ENCODE data around the gene AHSP.
"Not testable (repeated sequence)": the region's sequence is repeated elsewhere in the genome, so short reads cannot be mapped to it uniquely, and the experiment has no call there.

The AHSP gene

DNA sequence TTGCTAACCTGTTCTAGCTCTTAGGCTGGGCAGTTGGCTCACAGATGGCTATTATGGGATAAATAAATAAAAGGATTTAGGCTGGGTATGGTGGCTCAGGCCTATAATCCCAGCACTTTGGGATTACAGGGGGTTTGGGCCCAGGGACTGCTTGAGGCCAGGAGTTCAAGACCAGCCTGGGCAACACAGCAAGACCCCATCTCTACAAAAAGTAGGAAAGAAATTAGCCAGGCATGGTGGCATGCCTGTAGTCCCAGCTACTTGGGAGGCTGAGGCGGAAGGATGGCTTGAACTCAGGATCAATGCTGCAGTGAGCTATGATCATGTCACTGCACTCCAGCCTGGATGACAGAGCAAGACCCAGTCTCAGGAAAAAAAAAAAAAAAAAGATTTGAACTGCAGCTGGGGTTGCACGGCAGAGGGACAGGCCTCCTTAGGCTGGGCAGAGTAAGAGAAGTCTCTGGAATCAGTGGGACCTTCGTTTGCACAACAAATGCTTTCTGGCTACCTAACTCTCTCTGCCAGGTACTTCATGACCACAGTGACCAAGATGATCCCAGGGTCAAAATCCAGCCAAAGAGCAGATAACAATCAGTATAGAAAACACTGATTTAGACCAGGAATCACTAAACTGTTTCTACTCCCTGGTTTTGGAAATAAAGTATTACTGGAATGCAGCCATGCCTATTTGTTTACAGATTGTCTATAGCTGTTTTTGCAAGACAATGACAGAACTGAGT is 26.3 kb upstream of the AHSP start:
- no peak for DNase-seq

DNA sequence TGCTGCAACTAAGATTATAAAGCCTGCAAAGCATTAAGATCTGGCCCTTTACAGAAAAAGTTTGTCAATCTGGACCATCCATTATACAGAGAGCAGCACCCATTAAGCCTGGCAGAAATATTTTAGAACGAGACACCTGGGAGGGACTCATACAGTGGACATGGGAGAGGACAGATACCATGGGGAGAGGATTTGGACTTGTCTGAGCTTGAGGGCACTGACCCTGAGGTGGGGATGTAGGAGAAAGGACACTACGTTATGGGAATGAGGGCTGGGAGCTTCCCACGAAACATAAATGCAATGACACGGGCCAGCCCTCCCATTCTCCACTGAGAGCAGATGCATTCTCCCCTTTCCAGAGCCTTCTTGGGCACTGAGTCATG is 25.7 kb upstream of the AHSP start:
- DNase-seq: no peak

- DNase-seq: no peak
These were observed 24.7 kb upstream of the AHSP start for GRCh38 chr16:31502981-31503380.

DNA sequence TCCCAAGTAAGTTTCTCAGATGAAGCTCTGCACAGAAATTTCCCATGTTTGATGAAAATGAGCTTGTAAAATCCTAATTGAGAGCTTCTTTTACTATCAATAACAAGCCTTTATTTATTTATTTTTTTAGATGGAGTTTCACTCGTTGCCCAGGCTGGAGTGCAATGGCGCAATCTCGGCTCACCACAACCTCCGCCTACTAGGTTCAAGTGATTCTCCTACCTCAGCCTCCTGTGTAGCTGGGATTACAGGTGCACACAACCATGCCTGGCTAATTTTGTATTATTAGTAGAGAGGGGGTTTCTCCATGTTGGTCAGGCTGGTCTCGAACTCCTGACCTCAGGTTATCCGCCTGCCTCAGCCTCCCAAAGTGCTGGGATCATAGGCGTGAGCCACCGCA is 24.1 kb upstream of the AHSP start:
- not testable (repeated sequence) for DNase-seq

DNA sequence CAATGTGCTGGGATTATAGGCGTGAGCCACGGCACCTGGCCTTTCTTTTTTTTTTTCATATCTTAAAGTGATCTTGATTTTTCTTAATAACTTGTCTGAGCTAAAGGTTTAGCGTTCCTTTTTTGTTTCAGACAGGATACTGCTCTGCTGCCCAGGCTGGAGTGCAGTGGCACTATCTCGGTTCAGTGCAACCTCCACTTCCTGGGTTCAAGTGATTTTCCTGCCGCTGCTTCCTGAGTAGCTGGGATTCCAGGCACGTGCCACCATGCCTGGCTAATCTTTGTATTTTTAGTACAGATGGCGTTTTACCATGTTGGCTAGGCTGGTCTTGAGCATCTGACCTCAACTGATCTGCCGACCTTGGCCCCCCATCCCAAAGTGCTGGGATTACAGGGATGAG is 23.5 kb upstream of the AHSP start:
- DNase-seq: no peak

DNA sequence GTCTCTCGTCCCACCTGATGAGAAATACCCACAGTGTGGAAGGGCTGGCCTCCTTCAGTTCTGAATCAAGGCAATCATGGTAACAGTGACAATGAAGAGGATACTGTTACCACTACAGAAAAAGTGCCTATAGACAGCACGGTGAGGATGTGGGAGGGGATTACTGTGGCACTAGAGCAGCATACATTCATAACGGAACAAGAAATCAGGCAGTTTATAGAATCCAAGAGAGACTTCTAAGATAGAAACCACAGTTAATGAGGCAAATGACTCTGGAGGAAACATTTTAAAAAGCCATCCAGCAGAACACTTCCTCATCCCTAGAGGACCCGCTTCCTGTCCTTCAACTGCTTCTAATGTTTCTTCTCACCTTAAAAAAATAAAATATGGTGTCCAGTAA is 22.2 kb upstream of the AHSP start:
- no peak for DNase-seq

- DNase-seq: no peak
These were observed 20.1 kb upstream of the AHSP start for GRCh38 chr16:31507617-31507928.

DNA sequence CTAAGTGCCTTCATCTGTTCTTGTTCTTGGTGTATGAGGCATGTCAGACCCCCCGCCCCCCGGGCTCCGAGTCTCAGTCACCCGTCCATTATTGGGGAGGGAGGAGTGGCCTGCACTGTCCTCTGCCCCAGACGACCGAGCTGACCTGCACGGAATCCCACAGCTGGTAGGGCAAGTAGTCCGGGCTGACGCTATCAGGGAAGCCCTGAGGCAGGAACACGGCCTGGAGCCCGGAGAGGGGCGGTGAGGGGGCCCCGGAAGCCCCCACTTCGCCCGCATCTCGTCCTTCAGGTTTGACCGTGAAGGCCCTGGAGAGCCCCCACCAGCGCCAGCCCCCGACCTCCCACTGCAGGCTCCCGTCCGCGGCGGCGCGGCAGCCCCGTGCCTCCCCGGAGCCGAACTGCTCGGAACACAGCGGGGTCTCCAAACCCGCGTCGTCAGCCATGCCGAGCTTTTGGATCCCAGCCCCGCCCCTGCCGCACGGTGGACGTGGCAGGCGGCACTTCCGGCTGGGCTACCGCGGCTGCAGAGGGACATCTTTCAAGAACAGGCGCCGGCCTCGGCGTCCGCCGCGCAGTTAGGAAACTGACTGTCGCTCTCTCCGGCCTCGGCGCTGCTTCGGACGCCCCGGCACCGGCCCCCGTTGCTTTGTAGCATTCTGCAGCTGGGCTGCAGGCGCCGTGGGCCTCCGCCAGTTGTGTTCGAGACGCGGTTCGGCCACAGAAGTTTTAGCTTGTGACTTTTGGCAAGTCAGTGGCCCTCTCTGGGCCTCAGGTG is 19.6 kb upstream of the AHSP start, which contains the start of gene RUSF1:
TSS of gene RUSF1 (minus strand) at position 463 of the 777 bp plus-strand sequence. CDS start at position 445, 18 bp downstream.
- DNase-seq: peak; percentile 81

- DNase-seq: peak; percentile 21
These were observed 18.9 kb upstream of the AHSP start for GRCh38 chr16:31508706-31509195.

- peak; percentile 72 for DNase-seq
These were observed 14.6 kb upstream of the AHSP start for GRCh38 chr16:31513126-31513525.

GRCh38 chr16:31513884-31514283 is 13.8 kb upstream of the AHSP start:
- no peak for DNase-seq

DNA sequence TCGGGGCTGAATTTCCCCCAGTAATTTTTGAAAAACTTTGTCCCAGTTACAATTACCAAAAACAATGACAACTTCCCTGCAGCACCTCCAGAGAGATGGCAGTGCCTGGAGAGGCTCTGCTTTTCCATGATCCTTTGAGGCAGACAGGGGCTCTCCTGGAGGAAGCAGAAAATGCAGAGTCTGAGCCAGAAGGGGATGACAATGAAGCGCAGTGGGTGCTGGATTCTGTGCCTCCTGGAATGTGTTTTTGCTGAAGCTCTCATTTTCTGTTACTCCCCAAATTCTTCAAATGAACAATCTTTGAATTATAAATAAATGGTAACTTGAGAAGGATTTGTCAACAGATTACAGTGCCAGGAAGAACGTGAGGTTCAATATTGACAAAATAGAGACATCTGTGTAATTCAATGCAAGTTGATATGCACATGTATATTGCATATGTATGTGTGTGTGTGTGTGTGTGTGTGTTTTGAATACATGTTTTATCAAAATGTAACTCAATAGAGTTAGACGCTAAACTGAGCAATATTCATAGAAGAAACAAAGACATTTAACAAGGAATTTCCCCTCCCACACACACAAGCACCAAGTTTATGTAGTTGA is 9.8 kb upstream of the AHSP start:
- DNase-seq: no peak

- no peak for DNase-seq
These were observed 7.8 kb upstream of the AHSP start for GRCh38 chr16:31519759-31520431.

- no peak for DNase-seq
These were observed 6.3 kb upstream of the AHSP start for GRCh38 chr16:31521368-31521767.

DNA sequence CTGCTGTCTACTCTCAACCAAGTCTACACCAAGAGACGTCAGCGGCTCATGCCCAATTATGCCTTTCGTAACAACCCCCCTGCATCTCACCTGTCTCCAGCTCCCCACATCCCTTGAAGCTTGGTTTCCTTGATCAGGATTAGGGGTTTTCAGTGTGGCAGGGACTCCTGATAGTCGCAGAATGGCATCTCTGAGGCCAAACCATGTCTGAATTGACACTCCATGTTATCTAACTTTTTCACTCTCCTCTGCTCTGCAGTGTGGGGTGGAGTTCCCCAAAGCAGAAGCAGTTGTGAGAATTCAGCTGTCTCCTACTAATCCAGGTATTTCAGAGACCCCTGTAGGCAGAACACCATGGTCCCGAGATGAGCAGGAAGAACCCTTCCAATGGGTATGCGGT is 5.6 kb upstream of the AHSP start:
- no peak for DNase-seq

- DNase-seq: not testable (repeated sequence)
These were observed 3.9 kb upstream of the AHSP start for GRCh38 chr16:31523768-31524167.

- DNase-seq: no peak
These were observed 2.6 kb upstream of the AHSP start for GRCh38 chr16:31525113-31525512.

DNA sequence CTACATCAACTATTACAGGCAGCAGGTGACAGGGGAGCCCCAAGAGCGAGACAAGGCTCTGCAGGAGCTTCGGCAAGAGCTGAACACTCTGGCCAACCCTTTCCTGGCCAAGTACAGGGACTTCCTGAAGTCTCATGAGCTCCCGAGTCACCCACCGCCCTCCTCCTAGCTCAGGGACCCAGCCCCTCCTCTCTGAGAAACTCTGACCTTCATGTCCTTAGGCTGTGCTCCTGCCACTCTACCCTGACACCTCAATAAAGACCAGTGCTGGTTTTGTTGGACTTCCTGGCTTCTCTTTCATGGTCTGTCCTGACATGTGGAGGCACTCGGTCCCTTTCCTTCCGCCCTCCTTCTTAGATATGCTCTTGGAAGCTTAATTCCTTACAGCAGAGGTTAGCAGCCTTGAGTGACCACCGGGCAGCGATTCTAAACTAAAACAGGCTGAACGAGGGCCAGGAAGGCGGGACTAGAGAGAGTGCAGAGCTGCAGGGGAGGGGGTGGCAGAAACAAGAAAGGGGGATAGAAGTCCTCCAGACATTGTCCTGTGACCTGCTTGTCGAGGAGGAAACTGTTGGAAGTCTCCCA is 915 bp downstream of the AHSP start:
- no peak for DNase-seq

DNA sequence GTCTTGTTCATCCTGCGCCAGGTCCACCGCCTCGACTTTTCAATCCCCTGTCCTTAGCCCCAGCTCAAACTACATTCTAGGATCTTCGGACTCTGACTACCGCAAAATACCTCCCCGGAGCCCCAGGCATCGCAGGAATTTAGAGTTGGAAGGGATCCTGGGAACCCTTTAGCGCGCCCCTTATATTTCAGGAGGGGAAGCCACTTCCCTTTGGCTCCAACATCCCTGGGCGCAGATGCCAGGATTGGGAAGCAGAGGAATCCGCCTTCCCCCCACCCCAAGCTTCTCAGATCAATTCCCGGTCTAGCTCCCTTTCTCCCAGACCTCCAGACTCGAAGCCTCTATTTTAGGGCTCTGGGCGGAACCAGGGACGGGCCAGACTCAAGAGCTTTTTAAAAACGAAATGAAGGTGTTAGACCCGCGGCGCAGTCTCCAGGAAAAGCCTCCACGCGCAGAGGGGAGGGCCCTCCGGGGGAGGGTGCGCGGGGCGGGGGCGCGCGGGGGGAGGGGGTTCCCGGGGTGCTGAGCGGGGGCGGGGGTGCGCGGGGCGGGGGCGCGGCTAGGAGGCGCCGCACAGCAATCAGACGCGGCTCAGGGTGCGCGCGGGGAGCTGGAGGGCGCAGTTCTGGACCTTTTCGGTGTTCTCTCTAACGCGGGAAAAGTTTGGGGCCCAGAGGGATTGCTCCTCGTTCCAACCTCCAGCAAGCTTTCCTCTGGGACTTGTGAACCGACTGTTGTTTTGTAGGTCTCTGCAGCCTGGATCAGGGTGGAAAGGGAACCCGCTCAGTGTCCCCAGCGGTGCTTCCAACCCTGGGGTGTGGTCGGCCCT is 1.6 kb downstream of the AHSP start:
- DNase-seq: no peak

DNA sequence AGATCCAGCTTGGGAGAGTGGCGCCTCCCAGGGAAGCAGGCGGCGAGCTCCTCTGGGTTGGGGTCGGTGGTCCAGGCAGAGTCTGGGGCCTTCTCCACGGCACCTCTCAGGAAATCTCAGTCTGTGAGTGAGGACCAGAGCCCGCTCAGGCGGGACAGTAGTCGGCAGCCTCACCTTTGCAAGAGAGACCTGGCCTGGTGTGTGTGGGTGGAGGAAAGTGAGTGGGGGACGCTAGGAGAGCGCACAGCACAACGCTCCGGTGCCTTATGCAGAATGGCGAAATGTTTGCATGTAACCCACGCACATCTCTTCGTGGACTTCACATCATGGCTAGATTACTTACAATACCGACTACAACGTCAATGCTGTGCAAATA is 2.2 kb downstream of the AHSP start:
- DNase-seq: no peak

GRCh38 chr16:31530405-31530804 is 2.7 kb downstream of the AHSP start:
- no peak for DNase-seq

DNA sequence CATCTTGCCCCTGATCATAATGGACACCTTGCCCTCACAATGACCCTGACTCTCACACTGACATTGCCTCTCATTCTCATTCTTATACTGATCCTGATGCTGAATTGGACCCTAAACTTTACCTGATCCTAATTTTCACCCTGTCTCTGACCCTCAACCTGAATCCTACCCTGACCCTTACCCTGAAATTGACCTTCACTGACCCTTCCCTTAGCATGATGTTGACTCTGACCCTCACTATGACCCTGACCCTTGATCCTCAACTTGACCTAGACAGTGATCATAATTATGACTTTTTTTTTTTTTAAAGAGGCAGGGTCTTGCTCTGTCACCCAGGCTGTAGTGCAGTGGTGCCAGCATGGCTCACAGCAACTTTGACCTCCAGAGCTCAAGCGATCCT is 3.4 kb downstream of the AHSP start:
- no peak for DNase-seq
